HCT116 (cell line): ENCODE results near the gene C2orf78. TPM values are rescaled to one million over a fixed set of nuclear protein-coding genes. Genes with fewer than 3 reads are reported as not detected.

ENCODE experiments used
- ATAC-seq: fragments of 200-7000 bp; cut with Tn5 transposase; 2 replicates; pipeline ENCODE4 v1.9.1; 2020; ENCODE audit warnings: mild to moderate bottlenecking, moderate library complexity
- BruUV-seq: library from RNA; stranded (reverse); fragments of 400-500 nt; replicated peaks from 2 replicates; lab custom pipeline; 2021; lab: Mats Ljungman, UMichigan
- CTCF ChIA-PET: fragments of 300-600 bp; sonication (Branson Sonifier 250); formaldehyde crosslinking; loops from one replicate; lab custom pipeline; 2021; ENCODE audit warnings: antibody characterized with exemption; lab: Charles Lee
- POLR2A ChIA-PET: fragments of 300-600, 350-600 bp; sonication (Branson Sonifier 250); formaldehyde crosslinking; loops from one replicate; lab custom pipeline; 2021; ENCODE audit warnings: antibody characterized with exemption; lab: Charles Lee
- RAD21 ChIA-PET, 2 experiments: fragments of 300-600 bp; sonication (Branson Sonifier 250); formaldehyde crosslinking; loops; one replicate each; lab custom pipeline; 2023; ENCODE audit warnings: low total read pairs in 2 of 2; ENCODE audit not compliant: uncharacterized antibody in 2 of 2, unreplicated experiment in 2 of 2, low non-redundant PET in 1 of 2; lab: Charles Lee
- DNase-seq: peaks from one replicate; pipeline ENCODE4 v3.0.0-alpha.2; 2010; ENCODE audit warnings: low read depth, low spot score
- H2AFZ ChIP-seq: fragments of 200-600 bp; shearing (Covaris generic), sonication (generic); 2 replicates; pipeline ENCODE4 v1.6.1; 2017; ENCODE audit warnings: low read depth, mixed run types, mixed read lengths, antibody characterized with exemption, low read length; ENCODE audit not compliant: poor library complexity, severe bottlenecking
- H3K27ac ChIP-seq: 2 replicates; pipeline ENCODE4 v1.5.1; 2012; ENCODE audit warnings: low read depth, low read length
- H3K27me3 ChIP-seq: fragments of 200-600 bp; sonication (generic); 2 replicates; pipeline ENCODE4 v1.6.1; 2016; ENCODE audit warnings: mixed run types, low read length, mixed read lengths; ENCODE audit not compliant: insufficient read depth
- H3K36me3 ChIP-seq, 2 experiments: fragments of 200-500 bp in 1 of 2; fragments of 200-600 bp in 1 of 2; sonication (Bioruptor generic) in 1 of 2; sonication (generic) in 1 of 2; 2 replicates each; pipeline versions ENCODE4 v1.5.1 to v1.6.1; 2014 to 2016; ENCODE audit warnings: low read length in 2 of 2, inconsistent platforms in 1 of 2, mixed read lengths in 1 of 2, mixed run types in 1 of 2; ENCODE audit not compliant: insufficient read depth in 2 of 2, control insufficient read depth in 1 of 2
- H3K4me1 ChIP-seq, 2 experiments: fragments of 200-600 bp in 1 of 2; sonication (generic) in 1 of 2; 2 replicates each; pipeline versions ENCODE4 v1.5.1 to v1.6.1; 2012 to 2017; ENCODE audit warnings: low read length in 2 of 2, inconsistent platforms in 1 of 2, mild to moderate bottlenecking in 1 of 2, mixed read lengths in 1 of 2, mixed run types in 1 of 2, moderate library complexity in 1 of 2; ENCODE audit not compliant: insufficient read depth in 2 of 2, control insufficient read depth in 1 of 2
- H3K4me2 ChIP-seq: fragments of 200-600 bp; sonication (generic); 2 replicates; pipeline ENCODE4 v1.6.1; 2017; ENCODE audit warnings: mixed run types, low read length, mixed read lengths
- H3K4me3 ChIP-seq, 2 experiments: fragments of 200-600 bp in 1 of 2; sonication (generic) in 1 of 2; replicated peaks in 1 of 2; 2 replicates each; pipeline ENCODE4 v1.5.1; 2011 to 2016; ENCODE audit warnings: low read length in 2 of 2, control low read depth in 1 of 2, low read depth in 1 of 2, mild to moderate bottlenecking in 1 of 2, mixed read lengths in 1 of 2, mixed run types in 1 of 2
- H3K79me2 ChIP-seq: fragments of 200-600 bp; sonication (generic); 2 replicates; pipeline ENCODE4 v1.6.1; 2017; ENCODE audit warnings: mild to moderate bottlenecking, mixed run types, low read length, moderate library complexity, mixed read lengths; ENCODE audit not compliant: insufficient read depth
- H3K9ac ChIP-seq: fragments of 200-600 bp; sonication (generic); 2 replicates; pipeline ENCODE4 v1.6.1; 2016; ENCODE audit warnings: low read length, mixed read lengths
- H3K9me2 ChIP-seq: fragments of 200-600 bp; sonication (generic), shearing (Covaris generic); 2 replicates; pipeline ENCODE4 v1.6.1; 2017; ENCODE audit warnings: mixed run types, mild to moderate bottlenecking, moderate library complexity; ENCODE audit not compliant: insufficient read depth
- H3K9me3 ChIP-seq, 2 experiments: fragments of 200-500 bp in 1 of 2; fragments of 200-600 bp in 1 of 2; sonication (Bioruptor generic) in 1 of 2; sonication (generic) in 1 of 2; 2 replicates each; pipeline ENCODE4 v1.6.1; 2014 to 2017; ENCODE audit warnings: low read length in 2 of 2, mixed read lengths in 2 of 2, inconsistent platforms in 1 of 2, low read depth in 1 of 2, mild to moderate bottlenecking in 1 of 2, mixed run types in 1 of 2, moderate library complexity in 1 of 2; ENCODE audit not compliant: control insufficient read depth in 1 of 2, insufficient read depth in 1 of 2
- H4K20me1 ChIP-seq: fragments of 200-600 bp; sonication (generic), shearing (Covaris generic); 2 replicates; pipeline ENCODE4 v1.6.1; 2017; ENCODE audit warnings: mixed run types, mild to moderate bottlenecking, moderate library complexity; ENCODE audit not compliant: insufficient read depth
- SIN3A ChIP-seq: IDR thresholded peaks from 2 replicates; pipeline ENCODE4 v1.6.1; 2012; ENCODE audit warnings: low read depth
- ZNF274 ChIP-seq: fragments of 200-500 bp; sonication (Bioruptor generic); IDR thresholded peaks from 2 replicates; pipeline ENCODE4 v1.6.1; 2014; ENCODE audit warnings: mild to moderate bottlenecking, low read depth, low read length, inconsistent platforms
- intact Hi-C: fragments of 100-400 bp; cut with micrococcal nuclease; formaldehyde crosslinking; loops from 2 replicates; pipeline ENCODE4 v1.10.0; 2022
- total RNA-seq: library from RNA; stranded (reverse); gene quantifications from one replicate; pipeline ENCODE4 v1.2.1, GENCODE V29; 2021; ENCODE audit not compliant: unreplicated experiment
- TF ChIP-seq, protein P1 (sequence below), 3 experiments: fragments of 200-600 bp in 1 of 3; sonication (generic) in 1 of 3; IDR thresholded peaks in 2 of 3; conservative IDR thresholded peaks in 1 of 3; 2 replicates each; pipeline ENCODE4 v1.5.1; 2012 to 2017; ENCODE audit warnings: low read depth in 2 of 3, low read length in 2 of 3, antibody characterized with exemption in 1 of 3, borderline replicate concordance in 1 of 3, control low read depth in 1 of 3, mild to moderate bottlenecking in 1 of 3, mixed read lengths in 1 of 3, mixed run types in 1 of 3, moderate library complexity in 1 of 3; ENCODE audit not compliant: insufficient read depth in 1 of 3
- TF ChIP-seq, protein P2 (sequence below): IDR thresholded peaks from 2 replicates; pipeline ENCODE4 v1.6.1; 2011; ENCODE audit warnings: mild to moderate bottlenecking, low read length, moderate library complexity; ENCODE audit not compliant: insufficient replicate concordance; ENCODE audit errors: extremely low read depth

Gene C2orf78
- total RNA-seq, 1 experiment from 2014 or later, result 1.5 TPM

DNA sequence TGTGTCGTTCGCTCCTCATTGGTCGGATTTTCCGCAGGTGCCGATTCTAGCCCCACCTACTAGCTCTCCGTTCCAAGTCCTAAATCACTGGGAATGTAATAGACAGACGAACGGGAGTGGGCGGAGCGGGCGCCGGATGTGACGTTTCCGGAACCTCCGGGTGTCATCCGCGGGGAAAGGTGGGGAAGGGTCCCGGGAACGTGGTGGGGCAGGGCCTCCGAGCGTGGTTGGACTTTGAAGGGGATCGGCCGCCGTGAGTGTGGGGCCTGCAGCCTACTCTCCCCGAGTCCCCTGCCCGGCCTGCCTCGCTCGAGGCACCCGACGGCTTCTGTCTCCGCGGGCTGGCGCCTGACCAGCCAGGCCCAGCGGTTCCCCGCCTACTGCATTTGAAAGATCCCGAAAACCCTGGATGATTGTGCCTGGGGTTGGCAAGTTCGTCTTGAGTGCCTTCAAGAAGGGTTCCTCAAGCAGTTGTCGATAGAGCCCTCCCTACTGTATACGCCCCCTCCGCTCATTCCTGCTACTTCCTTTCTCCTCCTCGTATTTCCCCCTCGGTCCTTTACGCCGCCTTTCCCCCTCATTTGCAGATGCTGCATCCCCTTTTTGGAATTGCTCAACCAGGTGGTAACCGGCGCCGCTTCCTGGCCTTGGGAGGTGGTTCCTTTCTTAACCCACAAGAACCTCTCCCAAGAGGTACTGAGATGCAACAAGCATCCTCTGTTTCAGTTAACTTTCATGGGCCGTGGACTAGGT, 45.0 kb downstream of the C2orf78 start, which contains the start of gene STAMBP (continued):
- TF ChIP-seq, protein P1, sequence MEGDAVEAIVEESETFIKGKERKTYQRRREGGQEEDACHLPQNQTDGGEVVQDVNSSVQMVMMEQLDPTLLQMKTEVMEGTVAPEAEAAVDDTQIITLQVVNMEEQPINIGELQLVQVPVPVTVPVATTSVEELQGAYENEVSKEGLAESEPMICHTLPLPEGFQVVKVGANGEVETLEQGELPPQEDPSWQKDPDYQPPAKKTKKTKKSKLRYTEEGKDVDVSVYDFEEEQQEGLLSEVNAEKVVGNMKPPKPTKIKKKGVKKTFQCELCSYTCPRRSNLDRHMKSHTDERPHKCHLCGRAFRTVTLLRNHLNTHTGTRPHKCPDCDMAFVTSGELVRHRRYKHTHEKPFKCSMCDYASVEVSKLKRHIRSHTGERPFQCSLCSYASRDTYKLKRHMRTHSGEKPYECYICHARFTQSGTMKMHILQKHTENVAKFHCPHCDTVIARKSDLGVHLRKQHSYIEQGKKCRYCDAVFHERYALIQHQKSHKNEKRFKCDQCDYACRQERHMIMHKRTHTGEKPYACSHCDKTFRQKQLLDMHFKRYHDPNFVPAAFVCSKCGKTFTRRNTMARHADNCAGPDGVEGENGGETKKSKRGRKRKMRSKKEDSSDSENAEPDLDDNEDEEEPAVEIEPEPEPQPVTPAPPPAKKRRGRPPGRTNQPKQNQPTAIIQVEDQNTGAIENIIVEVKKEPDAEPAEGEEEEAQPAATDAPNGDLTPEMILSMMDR (IDR thresholded peaks at IDR 0.05 in 2 of 3, conservative IDR thresholded peaks at IDR 0.05 in 1 of 3; ENCODE audit: borderline replicate concordance in 1 of 3, insufficient read depth in 1 of 3, low read depth in 2 of 3, low read length in 2 of 3), result no peak
- TF ChIP-seq SIN3A, result 0 out of 2 replicates have a peak, but pooled peaks have one; percentile 51

DNA sequence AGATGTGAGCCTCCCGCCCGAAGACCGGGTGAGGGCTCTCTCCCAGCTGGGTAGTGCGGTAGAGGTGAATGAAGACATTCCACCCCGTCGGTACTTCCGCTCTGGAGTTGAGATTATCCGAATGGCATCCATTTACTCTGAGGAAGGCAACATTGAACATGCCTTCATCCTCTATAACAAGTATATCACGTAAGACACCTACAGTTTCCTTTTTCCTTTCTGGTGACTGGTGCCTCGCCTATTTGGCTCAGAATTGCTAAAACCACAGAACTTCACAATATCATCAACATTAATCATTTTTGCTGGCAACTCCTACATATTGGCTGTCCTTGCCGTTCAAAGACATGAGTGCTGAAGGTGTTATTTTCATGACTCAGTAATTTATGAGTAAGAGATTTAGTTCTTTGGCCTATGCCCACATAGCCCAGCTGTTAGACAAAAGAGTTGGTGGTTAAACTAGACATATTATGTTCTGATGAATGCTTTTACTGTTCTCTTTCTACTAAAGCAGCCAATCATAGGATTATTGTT, 47.0 kb downstream of the C2orf78 start:
- H3K4me2 ChIP-seq, result peak overlapping the region; percentile 80; the same call in 1 of the 2 replicates
- H3K79me2 ChIP-seq, result peaks cover 38% of the 10 kb centered on the region
- no TSS peak for BruUV-seq
- no peak for TF ChIP-seq SIN3A
- no peak for TF ChIP-seq ZNF274
- TF ChIP-seq, protein P2, sequence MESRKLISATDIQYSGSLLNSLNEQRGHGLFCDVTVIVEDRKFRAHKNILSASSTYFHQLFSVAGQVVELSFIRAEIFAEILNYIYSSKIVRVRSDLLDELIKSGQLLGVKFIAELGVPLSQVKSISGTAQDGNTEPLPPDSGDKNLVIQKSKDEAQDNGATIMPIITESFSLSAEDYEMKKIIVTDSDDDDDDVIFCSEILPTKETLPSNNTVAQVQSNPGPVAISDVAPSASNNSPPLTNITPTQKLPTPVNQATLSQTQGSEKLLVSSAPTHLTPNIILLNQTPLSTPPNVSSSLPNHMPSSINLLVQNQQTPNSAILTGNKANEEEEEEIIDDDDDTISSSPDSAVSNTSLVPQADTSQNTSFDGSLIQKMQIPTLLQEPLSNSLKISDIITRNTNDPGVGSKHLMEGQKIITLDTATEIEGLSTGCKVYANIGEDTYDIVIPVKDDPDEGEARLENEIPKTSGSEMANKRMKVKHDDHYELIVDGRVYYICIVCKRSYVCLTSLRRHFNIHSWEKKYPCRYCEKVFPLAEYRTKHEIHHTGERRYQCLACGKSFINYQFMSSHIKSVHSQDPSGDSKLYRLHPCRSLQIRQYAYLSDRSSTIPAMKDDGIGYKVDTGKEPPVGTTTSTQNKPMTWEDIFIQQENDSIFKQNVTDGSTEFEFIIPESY, result no peak
- intact Hi-C loops, result no loop called here
- no peak overlapping the region for H3K4me3 ChIP-seq
- no peaks in the 10 kb centered on the region for H3K9me2 ChIP-seq
- H3K9me3 ChIP-seq, result no peaks in the 10 kb centered on the region
- H3K36me3 ChIP-seq, result peaks cover 7 to 26% of the 10 kb centered on the region in 2 experiments; a peak in 3 of 4 replicates
- RAD21 ChIA-PET, result no interaction called here
- H4K20me1 ChIP-seq, result no peaks in the 10 kb centered on the region
- H3K27me3 ChIP-seq, result no peaks in the 10 kb centered on the region
- no peak for DNase-seq
- CTCF ChIA-PET, result no interaction called here
- H3K9ac ChIP-seq, result no peak overlapping the region
- POLR2A ChIA-PET, result no interaction called here
- H3K4me1 ChIP-seq, result peaks cover 11 to 32% of the 10 kb centered on the region in 2 experiments; a peak in 3 of 4 replicates
- no peak overlapping the region for H3K27ac ChIP-seq
- no peak for ATAC-seq
- H2AFZ ChIP-seq, result no peak overlapping the region
